K562 (cell line): ENCODE data around the gene BCL10. TPM values are rescaled to one million over a fixed set of nuclear protein-coding genes. Genes with fewer than 3 reads are reported as not detected.

Source experiments
- CAMTA2 ChIP-seq: fragments of 250-450 bp; sonication (Bioruptor Pico); conservative IDR thresholded peaks from 2 replicates; pipeline ENCODE4 v1.5.1; 2022
- CBX8 ChIP-seq: fragments of 200-600 bp; sonication (generic); IDR thresholded peaks from 2 replicates; pipeline ENCODE4 v1.6.1; 2012; ENCODE audit warnings: borderline replicate concordance, mixed run types, low read depth, mild to moderate bottlenecking, moderate library complexity, mixed read lengths, low read length, control low read depth, inconsistent platforms; ENCODE audit not compliant: poor library complexity, severe bottlenecking; ENCODE audit errors: extremely low read depth
- CUX1 ChIP-seq: fragments of 200-800 bp; sonication (Bioruptor generic); IDR thresholded peaks from 2 replicates; pipeline ENCODE4 v1.6.1; 2016; ENCODE audit warnings: missing genetic modification characterization, missing compliant biosample characterization
- CXXC5 ChIP-seq: fragments of 250-450 bp; sonication (Bioruptor Pico); IDR thresholded peaks from 2 replicates; pipeline ENCODE4 v1.8.0; 2022; ENCODE audit warnings: inconsistent platforms, mild to moderate bottlenecking, moderate library complexity
- GATA2 ChIP-seq: sonication (generic); formaldehyde crosslinking; IDR thresholded peaks from 2 replicates; pipeline ENCODE4 v1.4.0; 2020; ENCODE audit warnings: mild to moderate bottlenecking, missing genetic modification reagents
- HDAC8 ChIP-seq: fragments of 450-650 bp; IDR thresholded peaks from 2 replicates; pipeline ENCODE4 v1.6.1; 2016; ENCODE audit warnings: mild to moderate bottlenecking, missing genetic modification characterization, moderate library complexity, missing compliant biosample characterization
- HINFP ChIP-seq: fragments of 450-650 bp; conservative IDR thresholded peaks from 2 replicates; pipeline ENCODE4 v1.6.1; 2016; ENCODE audit warnings: missing genetic modification characterization, low read depth, mild to moderate bottlenecking, control low read depth, missing compliant biosample characterization
- KLF1 ChIP-seq: fragments of 450-650 bp; IDR thresholded peaks from 2 replicates; pipeline ENCODE4 v1.6.1; 2016; ENCODE audit warnings: missing genetic modification characterization, missing compliant biosample characterization
- LEF1 ChIP-seq: fragments of 450-650 bp; IDR thresholded peaks from 2 replicates; pipeline ENCODE4 v1.6.1; 2016; ENCODE audit warnings: mild to moderate bottlenecking
- NEUROD1 ChIP-seq: fragments of 150-350 bp; IDR thresholded peaks from 2 replicates; pipeline ENCODE4 v1.6.1; 2014; ENCODE audit warnings: borderline replicate concordance, low read length, low read depth; ENCODE audit not compliant: partially characterized antibody
- NFXL1 ChIP-seq: fragments of 450-650 bp; formaldehyde crosslinking; IDR thresholded peaks from 2 replicates; pipeline ENCODE4 v1.4.0; 2021; ENCODE audit warnings: mild to moderate bottlenecking
- NUFIP1 ChIP-seq: fragments of 450-650 bp; IDR thresholded peaks from 2 replicates; pipeline ENCODE4 v1.6.1; 2018; ENCODE audit not compliant: partially characterized antibody
- SFPQ ChIP-seq: fragments of 200-400 bp; formaldehyde crosslinking; IDR thresholded peaks from 2 replicates; pipeline ENCODE4 v1.6.1; 2017; ENCODE audit warnings: mild to moderate bottlenecking, low read depth, low read length, moderate library complexity
- TARDBP ChIP-seq: fragments of 450-650 bp; IDR thresholded peaks from 2 replicates; pipeline ENCODE4 v1.6.1; 2016
- TBP ChIP-seq: optimal IDR thresholded peaks from 2 replicates; pipeline ENCODE3; 2011; ENCODE audit warnings: low read depth, low read length, improper control_type of control experiment
- TCFL5 ChIP-seq: fragments of 250-450 bp; sonication (Bioruptor Pico); conservative IDR thresholded peaks from 2 replicates; pipeline ENCODE4 v1.6.1; 2021; ENCODE audit warnings: mild to moderate bottlenecking, moderate library complexity, matching md5 sums
- TSC22D4 ChIP-seq: fragments of 450-650 bp; IDR thresholded peaks from 2 replicates; pipeline ENCODE4 v1.6.1; 2016; ENCODE audit warnings: missing genetic modification characterization, missing biosample characterization, control low read depth
- ZNF133 ChIP-seq: fragments of 250-450 bp; sonication (Bioruptor Pico); IDR thresholded peaks from 2 replicates; pipeline ENCODE4 v1.4.0; 2020; ENCODE audit warnings: mild to moderate bottlenecking
- ZNF175 ChIP-seq: fragments of 200-800 bp; sonication (Bioruptor generic); IDR thresholded peaks from 2 replicates; pipeline ENCODE4 v1.6.1; 2016; ENCODE audit warnings: low read depth, mild to moderate bottlenecking, missing genetic modification characterization, missing compliant biosample characterization
- ZNF589 ChIP-seq: fragments of 200-800 bp; sonication (Bioruptor generic); IDR thresholded peaks from 2 replicates; pipeline ENCODE4 v1.6.1; 2016; ENCODE audit warnings: low read depth, missing genetic modification characterization, missing compliant biosample characterization
- polyA plus RNA-seq, 8 experiments: library from polyadenylated mRNA; depleted of rRNA in 4 of 8; stranded (reverse) in 5 of 8; unstranded in 3 of 8; fragments of >200 nt; fragmentation: Nextera tagmentation in 2 of 8; fragmentation: Illumina TruSeq in 1 of 8; extraction: Ambion mirVana in 2 of 8; extraction: Trizol in 1 of 8; gene quantifications; 2 replicates each; pipeline versions ENCODE4 v1.2.1 to v1.2.3, GENCODE V29; 2011 to 2014; ENCODE audit warnings: inconsistent platforms in 1 of 8, missing spikeins in 1 of 8
- total RNA-seq, 7 experiments: library from RNA; depleted of rRNA in 6 of 7; stranded (reverse); fragments of >200 nt in 6 of 7; fragmentation: Illumina TruSeq in 2 of 7; extraction: Trizol in 2 of 7; gene quantifications; 2 replicates each; pipeline versions ENCODE4 v1.2.1 to v1.2.3, GENCODE V29; 2011 to 2021; ENCODE audit warnings: low replicate concordance in 1 of 7

BCL10 gene
- total and polyA plus RNA-seq, 9 of the 15 experiments (the other 6 are each of a cell fraction or from before 2014, with no cell fraction given), result 8.0 to 19.4 (median 12.3) TPM

GRCh38 chr1:85279458-85280080 is 3.1 kb upstream of the BCL10 start (continued):
- no peak for TF ChIP-seq SFPQ
- no peak for TF ChIP-seq TBP
- no peak for TF ChIP-seq LEF1
- TF ChIP-seq NEUROD1, result no peak
- peak; percentile 96 for TF ChIP-seq ZNF175
- no peak for TF ChIP-seq NFXL1 (CRISPR knock-in tag)
- TF ChIP-seq ZNF133 (CRISPR knock-in tag), result no peak
- TF ChIP-seq TARDBP, result 0 out of 2 replicates have a peak, but pooled peaks have one; percentile 27
- TF ChIP-seq TCFL5 (CRISPR knock-in tag), result peak; percentile 73
- TF ChIP-seq HDAC8 (tag), result peak; percentile 69; the same call in 1 of the 2 replicates
- no peak for TF ChIP-seq TSC22D4 (tag)
- no peak for TF ChIP-seq CUX1 (CRISPR knock-in tag)
- peak; percentile 69 for TF ChIP-seq HINFP (tag)
- no peak for TF ChIP-seq KLF1 (tag)
- TF ChIP-seq CBX8, result no peak
- TF ChIP-seq NUFIP1, result no peak
- peak; percentile 69 for TF ChIP-seq CXXC5
- TF ChIP-seq ZNF589 (CRISPR knock-in tag), result peak; percentile 89; the same call in 1 of the 2 replicates
- no peak for TF ChIP-seq CAMTA2 (CRISPR knock-in tag)
- no peak for TF ChIP-seq GATA2 (CRISPR knock-in tag)
